Measurements from ENCODE around the gene SLC39A12. TPM values are rescaled to one million over a fixed set of nuclear protein-coding genes. Genes with fewer than 3 reads are reported as not detected.

SLC39A12 gene
- total and polyA plus RNA-seq, 2 of the 4 experiments (the other 2 are of a cell fraction), result not detected

DNA sequence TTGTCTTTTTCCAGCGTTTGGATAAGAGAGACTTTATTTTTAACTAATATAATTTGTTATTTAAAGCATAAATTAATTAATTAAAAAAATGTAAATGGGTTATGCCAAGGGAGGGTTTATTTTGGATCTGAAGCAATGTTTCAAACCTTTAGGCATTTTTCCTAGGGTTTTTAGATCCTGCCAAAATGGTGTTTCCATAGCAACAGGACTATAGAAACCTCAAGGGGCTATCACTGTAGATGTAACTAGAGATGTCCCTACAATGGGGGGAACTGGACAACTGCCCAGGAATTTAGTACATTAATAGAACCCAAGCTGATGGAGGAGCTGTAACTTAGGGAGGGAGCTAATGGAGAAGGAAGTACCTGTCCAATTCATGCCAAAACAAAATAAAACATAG lies 57.3 kb downstream of the SLC39A12 start:
- H3K4me1 ChIP-seq (ENCODE audit: control insufficient read depth, insufficient read depth, low read length), result peaks cover 2% of the 10 kb centered on the region
- CTCF ChIA-PET, result interaction anchor here (0.6 kb wide), 1 partner anchor 37 kb away, joined by 3 read pairs; no protein-coding TSS in a partner anchor
- no peaks in the 10 kb centered on the region for H3K36me3 ChIP-seq (ENCODE audit: control insufficient read depth, insufficient read depth, low read length)
- H3K79me1 ChIP-seq (ENCODE audit: low read depth in 1 of 2, low read length in 2 of 2), result no peaks in the 10 kb centered on the region
- DNase-seq (no peak), ATAC-seq (ENCODE audit: low read depth) (no peak)
- no peak overlapping the region for H2BK5ac ChIP-seq (ENCODE audit: low read depth, low read length, poor library complexity, severe bottlenecking)
- no peaks in the 10 kb centered on the region for H3K9me3 ChIP-seq (ENCODE audit: control insufficient read depth, insufficient read depth, low read length)
- WGBS, 2 experiments (ENCODE audit: extremely low coverage in 2 of 2, insufficient read length in 1 of 2), result no CpG with 5 or more reads among the region's 1 CpG
- H3K9ac ChIP-seq (ENCODE audit: low read depth, low read length), result no peak overlapping the region
- H3K23ac ChIP-seq (ENCODE audit: low read depth, low read length), result no peak overlapping the region
- no peak overlapping the region for H4K5ac ChIP-seq (ENCODE audit: low read depth, low read length)
- H3K56ac ChIP-seq (ENCODE audit: extremely low read depth, insufficient read depth, low read length), result no peak overlapping the region
- no peak overlapping the region for H3K18ac ChIP-seq (ENCODE audit: low read depth, low read length)
- dilution Hi-C loops (cut with HindIII; ENCODE audit: low sequenced_read_pairs, unreplicated experiment), result no loop called here
- H2BK20ac ChIP-seq (ENCODE audit: low read depth, low read length), result no peak overlapping the region
- no peak overlapping the region for H3K4me2 ChIP-seq (ENCODE audit: low read depth, low read length)
- H2BK15ac ChIP-seq (ENCODE audit: low read depth, low read length), result no peak overlapping the region
- H3K4ac ChIP-seq (ENCODE audit: low read depth, low read length), result no peak overlapping the region
- H3K4me3 ChIP-seq (ENCODE audit: insufficient read depth, low read depth, low read length), result no peak overlapping the region
- H4K91ac ChIP-seq (ENCODE audit: insufficient read depth, low read depth, low read length), result no peak overlapping the region
- no peak overlapping the region for H2AK5ac ChIP-seq (ENCODE audit: low read depth, low read length)
- H3K27ac ChIP-seq (ENCODE audit: insufficient read depth, low read length), result no peak overlapping the region
- intact Hi-C loops (cut with micrococcal nuclease), result no loop called here
- peaks cover 2% of the 10 kb centered on the region; the same call in 1 of the 2 replicates for H3K9me1 ChIP-seq (ENCODE audit: insufficient read depth, low read length)
- H3K27me3 ChIP-seq (ENCODE audit: control insufficient read depth, insufficient read depth, low read length), result no peaks in the 10 kb centered on the region; the same call in 1 of the 2 replicates
- POLR2A ChIA-PET (ENCODE audit: unreplicated experiment), result no interaction called here
- H4K8ac ChIP-seq (ENCODE audit: low read depth in 2 of 2, low read length in 2 of 2), result no peak overlapping the region
- H2BK120ac ChIP-seq (ENCODE audit: low read depth, low read length), result no peak overlapping the region
- H2AK9ac ChIP-seq (replicated peaks; ENCODE audit: low read depth, low read length, poor library complexity), result no peak overlapping the region
- BruUV-seq (replicated peaks), result no TSS peak
- no peak overlapping the region for H3K14ac ChIP-seq (replicated peaks; ENCODE audit: low read depth, low read length)
- no peak for TF ChIP-seq FOS (IDR thresholded peaks at IDR 0.05; ENCODE audit: low read depth, low read length)
- no peak for TF ChIP-seq RCOR1 (IDR thresholded peaks at IDR 0.05; ENCODE audit: insufficient replicate concordance, low read length)
- TF ChIP-seq BHLHE40 (IDR thresholded peaks at IDR 0.05; ENCODE audit: low read depth, low read length), result no peak
- no peak overlapping the region for H2AFZ ChIP-seq (replicated peaks; ENCODE audit: low read length, poor library complexity)
- in situ Hi-C loops (cut with MboI; ENCODE audit: low sequenced_read_pairs), result no loop called here
- no peaks in the 10 kb centered on the region for H4K20me1 ChIP-seq (ENCODE audit: insufficient read depth, low read length)
